SK-N-SH treated with all-trans-retinoic acid at 6 μM for 48 hours (cell line): ENCODE results near the gene HIP1.

Source experiments
- ARNTL ChIP-seq: fragments of 450-650 bp; formaldehyde crosslinking; IDR thresholded peaks from 2 replicates; pipeline ENCODE4 v1.5.0; 2020; ENCODE audit warnings: low read depth, mild to moderate bottlenecking, moderate library complexity, borderline replicate concordance
- CSDC2 ChIP-seq: fragments of 250-450 bp; sonication (Bioruptor Pico); IDR thresholded peaks from 2 replicates; pipeline ENCODE4 v1.5.0; 2020; ENCODE audit warnings: mild to moderate bottlenecking, moderate library complexity
- ESRRG ChIP-seq: fragments of 250-450 bp; sonication (Bioruptor Pico); IDR thresholded peaks from 2 replicates; pipeline ENCODE4 v1.6.1; 2021; ENCODE audit warnings: mild to moderate bottlenecking
- ISL1 ChIP-seq: fragments of 250-450 bp; sonication (Bioruptor Pico); IDR thresholded peaks from 2 replicates; pipeline ENCODE4 v2.1.2; 2022; ENCODE audit warnings: mild to moderate bottlenecking, moderate library complexity
- RARB ChIP-seq: fragments of 250-450 bp; sonication (Bioruptor Pico); IDR thresholded peaks from 2 replicates; pipeline ENCODE4 v1.8.0; 2021; ENCODE audit warnings: mild to moderate bottlenecking, moderate library complexity
- SNAI2 ChIP-seq: fragments of 250-450 bp; sonication (Bioruptor Pico); IDR thresholded peaks from 2 replicates; pipeline ENCODE4 v1.5.0; 2020; ENCODE audit warnings: mild to moderate bottlenecking, moderate library complexity
- TCF4 ChIP-seq: fragments of 250-450 bp; sonication (Bioruptor Pico); IDR thresholded peaks from 2 replicates; pipeline ENCODE4 v1.8.0; 2021; ENCODE audit warnings: mild to moderate bottlenecking, moderate library complexity, borderline replicate concordance
- ZFP30 ChIP-seq: fragments of 450-650 bp; formaldehyde crosslinking; IDR thresholded peaks from 2 replicates; pipeline ENCODE4 v1.5.0; 2022; ENCODE audit warnings: mild to moderate bottlenecking, moderate library complexity
- ZNF565 ChIP-seq: fragments of 450-650 bp; formaldehyde crosslinking; conservative IDR thresholded peaks from 2 replicates; pipeline ENCODE4 v1.5.0; 2020; ENCODE audit warnings: low read depth, mild to moderate bottlenecking, moderate library complexity
- TF ChIP-seq, protein P1 (sequence below): fragments of 250-450 bp; sonication (Bioruptor Pico); IDR thresholded peaks from 2 replicates; pipeline ENCODE4 v1.5.0; 2020; ENCODE audit warnings: mild to moderate bottlenecking, moderate library complexity
- TF ChIP-seq, protein P2 (sequence below): fragments of 250-450 bp; sonication (Bioruptor Pico); IDR thresholded peaks from 2 replicates; pipeline ENCODE4 v1.5.1; 2020; ENCODE audit warnings: low read depth, mild to moderate bottlenecking, moderate library complexity
- TF ChIP-seq, protein P3 (sequence below): fragments of 250-450 bp; sonication (Bioruptor Pico); IDR thresholded peaks from 2 replicates; pipeline ENCODE4 v1.8.0; 2020; ENCODE audit warnings: mild to moderate bottlenecking, moderate library complexity, borderline replicate concordance

DNA sequence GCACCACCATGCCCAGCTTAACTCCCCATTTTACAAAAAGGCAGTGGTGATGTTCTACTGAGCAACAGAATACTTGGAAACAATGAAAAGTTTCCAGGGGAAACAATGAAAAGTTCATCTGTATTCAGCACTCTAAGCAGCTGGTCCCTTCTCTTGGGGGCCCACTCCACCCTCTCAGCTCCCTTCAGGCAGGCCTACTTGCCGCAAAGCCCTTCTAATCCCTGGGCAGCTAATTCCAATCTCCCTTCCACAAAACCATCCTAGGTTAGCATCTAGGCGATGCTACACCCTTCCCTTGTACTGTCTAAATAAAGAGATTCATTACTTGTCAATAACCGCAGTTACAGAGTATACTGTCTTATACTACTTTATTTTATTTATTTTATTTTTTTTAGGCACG, 167.5 kb downstream of the HIP1 start:
- TF ChIP-seq, protein P1, sequence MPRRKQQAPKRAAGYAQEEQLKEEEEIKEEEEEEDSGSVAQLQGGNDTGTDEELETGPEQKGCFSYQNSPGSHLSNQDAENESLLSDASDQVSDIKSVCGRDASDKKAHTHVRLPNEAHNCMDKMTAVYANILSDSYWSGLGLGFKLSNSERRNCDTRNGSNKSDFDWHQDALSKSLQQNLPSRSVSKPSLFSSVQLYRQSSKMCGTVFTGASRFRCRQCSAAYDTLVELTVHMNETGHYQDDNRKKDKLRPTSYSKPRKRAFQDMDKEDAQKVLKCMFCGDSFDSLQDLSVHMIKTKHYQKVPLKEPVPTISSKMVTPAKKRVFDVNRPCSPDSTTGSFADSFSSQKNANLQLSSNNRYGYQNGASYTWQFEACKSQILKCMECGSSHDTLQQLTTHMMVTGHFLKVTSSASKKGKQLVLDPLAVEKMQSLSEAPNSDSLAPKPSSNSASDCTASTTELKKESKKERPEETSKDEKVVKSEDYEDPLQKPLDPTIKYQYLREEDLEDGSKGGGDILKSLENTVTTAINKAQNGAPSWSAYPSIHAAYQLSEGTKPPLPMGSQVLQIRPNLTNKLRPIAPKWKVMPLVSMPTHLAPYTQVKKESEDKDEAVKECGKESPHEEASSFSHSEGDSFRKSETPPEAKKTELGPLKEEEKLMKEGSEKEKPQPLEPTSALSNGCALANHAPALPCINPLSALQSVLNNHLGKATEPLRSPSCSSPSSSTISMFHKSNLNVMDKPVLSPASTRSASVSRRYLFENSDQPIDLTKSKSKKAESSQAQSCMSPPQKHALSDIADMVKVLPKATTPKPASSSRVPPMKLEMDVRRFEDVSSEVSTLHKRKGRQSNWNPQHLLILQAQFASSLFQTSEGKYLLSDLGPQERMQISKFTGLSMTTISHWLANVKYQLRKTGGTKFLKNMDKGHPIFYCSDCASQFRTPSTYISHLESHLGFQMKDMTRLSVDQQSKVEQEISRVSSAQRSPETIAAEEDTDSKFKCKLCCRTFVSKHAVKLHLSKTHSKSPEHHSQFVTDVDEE (CRISPR knock-in tag), result no peak
- TF ChIP-seq ESRRG (CRISPR knock-in tag) (no peak), ISL1 (CRISPR knock-in tag) (no peak), ARNTL (CRISPR knock-in tag) (no peak), CSDC2 (no peak), SNAI2 (CRISPR knock-in tag) (no peak), ZNF565 (CRISPR knock-in tag) (no peak), TCF4 (CRISPR knock-in tag) (no peak), ZFP30 (CRISPR knock-in tag) (no peak), RARB (CRISPR knock-in tag) (no peak)
- TF ChIP-seq, protein P2, sequence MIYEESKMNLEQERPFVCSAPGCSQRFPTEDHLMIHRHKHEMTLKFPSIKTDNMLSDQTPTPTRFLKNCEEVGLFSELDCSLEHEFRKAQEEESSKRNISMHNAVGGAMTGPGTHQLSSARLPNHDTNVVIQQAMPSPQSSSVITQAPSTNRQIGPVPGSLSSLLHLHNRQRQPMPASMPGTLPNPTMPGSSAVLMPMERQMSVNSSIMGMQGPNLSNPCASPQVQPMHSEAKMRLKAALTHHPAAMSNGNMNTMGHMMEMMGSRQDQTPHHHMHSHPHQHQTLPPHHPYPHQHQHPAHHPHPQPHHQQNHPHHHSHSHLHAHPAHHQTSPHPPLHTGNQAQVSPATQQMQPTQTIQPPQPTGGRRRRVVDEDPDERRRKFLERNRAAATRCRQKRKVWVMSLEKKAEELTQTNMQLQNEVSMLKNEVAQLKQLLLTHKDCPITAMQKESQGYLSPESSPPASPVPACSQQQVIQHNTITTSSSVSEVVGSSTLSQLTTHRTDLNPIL (CRISPR knock-in tag), result no peak
- TF ChIP-seq, protein P3, sequence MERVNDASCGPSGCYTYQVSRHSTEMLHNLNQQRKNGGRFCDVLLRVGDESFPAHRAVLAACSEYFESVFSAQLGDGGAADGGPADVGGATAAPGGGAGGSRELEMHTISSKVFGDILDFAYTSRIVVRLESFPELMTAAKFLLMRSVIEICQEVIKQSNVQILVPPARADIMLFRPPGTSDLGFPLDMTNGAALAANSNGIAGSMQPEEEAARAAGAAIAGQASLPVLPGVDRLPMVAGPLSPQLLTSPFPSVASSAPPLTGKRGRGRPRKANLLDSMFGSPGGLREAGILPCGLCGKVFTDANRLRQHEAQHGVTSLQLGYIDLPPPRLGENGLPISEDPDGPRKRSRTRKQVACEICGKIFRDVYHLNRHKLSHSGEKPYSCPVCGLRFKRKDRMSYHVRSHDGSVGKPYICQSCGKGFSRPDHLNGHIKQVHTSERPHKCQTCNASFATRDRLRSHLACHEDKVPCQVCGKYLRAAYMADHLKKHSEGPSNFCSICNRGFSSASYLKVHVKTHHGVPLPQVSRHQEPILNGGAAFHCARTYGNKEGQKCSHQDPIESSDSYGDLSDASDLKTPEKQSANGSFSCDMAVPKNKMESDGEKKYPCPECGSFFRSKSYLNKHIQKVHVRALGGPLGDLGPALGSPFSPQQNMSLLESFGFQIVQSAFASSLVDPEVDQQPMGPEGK (CRISPR knock-in tag), result no peak
